HG02571 (cell line): ENCODE measurements around the gene BCL2L13.

ENCODE experiments used
- ATAC-seq: cut with Tn5 transposase; IDR thresholded peaks from one replicate; pipeline ENCODE4 v1.9.1; 2021; ENCODE audit warnings: mild to moderate bottlenecking, moderate library complexity; ENCODE audit not compliant: unreplicated experiment

The BCL2L13 gene

DNA sequence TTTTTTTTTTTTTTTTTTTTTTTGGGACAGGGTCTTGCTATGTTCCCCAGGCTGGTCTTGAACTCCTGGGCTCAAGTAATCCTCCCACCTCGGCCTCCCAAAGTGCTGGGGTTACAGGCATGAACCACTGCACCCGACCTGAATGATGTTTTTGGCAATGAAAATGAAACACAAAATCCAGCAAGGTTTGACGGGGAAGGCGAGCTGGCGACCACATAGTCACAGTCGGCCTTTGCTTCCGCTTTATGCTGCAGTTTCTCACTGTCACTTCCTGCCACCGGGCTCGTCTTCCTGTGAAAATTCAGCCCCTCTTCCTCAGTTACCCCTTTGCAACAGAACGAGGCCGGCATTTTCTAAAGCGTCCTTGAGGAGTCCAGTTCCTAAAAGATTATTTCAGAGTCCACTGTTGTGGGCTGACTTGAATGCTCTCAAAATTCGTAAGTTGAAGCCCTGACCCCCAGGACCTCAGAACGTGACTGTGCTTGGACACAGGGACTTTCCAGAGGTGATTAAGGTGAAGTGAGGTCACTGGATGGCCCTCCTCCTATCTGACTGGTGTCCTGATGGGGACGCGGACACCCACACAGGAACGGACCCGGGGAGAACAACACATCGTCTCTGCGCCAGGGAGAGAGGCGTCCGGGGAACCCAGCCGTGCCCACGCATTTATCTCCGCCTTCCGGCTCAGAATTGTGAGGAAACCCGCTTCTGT lies 138.6 kb downstream of the BCL2L13 start:
- no peak for ATAC-seq

- ATAC-seq = no peak
Observed at GRCh38 chr22:17777717-17778044, 139.1 kb downstream of the BCL2L13 start.

GRCh38 chr22:17778412-17778976 lies 139.9 kb downstream of the BCL2L13 start:
- ATAC-seq = no peak

GRCh38 chr22:17779286-17780115 lies 140.9 kb downstream of the BCL2L13 start:
- no peak for ATAC-seq

DNA sequence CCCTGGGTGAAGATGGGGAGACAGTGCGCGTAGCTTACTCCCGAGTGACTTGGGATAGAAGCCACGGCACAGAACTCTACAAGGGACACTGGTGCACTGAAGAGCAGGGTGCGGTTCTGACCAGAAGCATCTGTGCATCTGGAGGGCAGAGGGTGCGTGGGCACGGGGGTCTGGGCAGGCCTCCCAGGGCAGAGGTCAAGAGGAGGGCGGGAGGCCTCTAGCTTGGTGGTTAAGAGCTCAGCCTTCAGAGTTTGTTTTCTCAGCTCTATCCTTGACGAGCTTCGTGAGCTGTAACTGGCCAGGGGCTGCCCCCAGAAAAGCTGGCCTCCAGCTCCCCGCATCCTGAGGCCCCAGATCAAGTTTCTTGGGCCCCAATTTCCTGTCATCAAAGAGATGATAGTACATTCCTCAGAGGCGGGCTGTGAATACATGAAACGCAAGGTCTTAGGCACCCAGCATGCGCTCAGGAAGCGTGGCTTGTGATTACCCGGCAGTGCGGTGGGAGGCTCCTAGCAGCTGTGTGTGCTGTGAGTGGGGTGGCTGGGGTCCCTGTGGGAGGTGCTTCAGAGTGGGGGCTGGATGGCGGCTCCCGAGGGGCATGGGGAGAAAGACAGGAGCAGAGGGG lies 141.7 kb downstream of the BCL2L13 start:
- no peak for ATAC-seq
